Ascending aorta (tissue), 2 donors: ENCODE results near the gene SBK2. TPM values are rescaled to one million over a fixed set of nuclear protein-coding genes. Genes with fewer than 3 reads are reported as not detected.

Experiments used
- DNase-seq, 2 donors: peaks; one replicate each; pipeline ENCODE4 v3.0.0-alpha.2; 2019; ENCODE audit warnings: low spot score in 2 of 2
- H3K27ac ChIP-seq, 2 donors: fragments of 200-600 bp; sonication (generic); one replicate each; pipeline ENCODE4 v1.5.1; 2016 to 2017; ENCODE audit warnings: mild to moderate bottlenecking in 1 of 2
- H3K27me3 ChIP-seq: fragments of 200-600 bp; sonication (generic); one replicate; pipeline ENCODE4 v1.5.1; 2017
- H3K36me3 ChIP-seq, 2 donors: fragments of 200-600 bp; sonication (generic); one replicate each; pipeline ENCODE4 v1.5.1; 2016
- H3K4me1 ChIP-seq, 2 donors: fragments of 200-600 bp; sonication (generic); one replicate each; pipeline ENCODE4 v1.5.1; 2016 to 2017; ENCODE audit warnings: mild to moderate bottlenecking in 1 of 2
- H3K4me3 ChIP-seq, 2 donors: fragments of 200-600 bp; sonication (generic); one replicate each; pipeline ENCODE4 v1.5.1; 2016 to 2017; ENCODE audit warnings: mild to moderate bottlenecking in 1 of 2
- H3K9me3 ChIP-seq, 2 donors: fragments of 200-600 bp; sonication (generic); one replicate each; pipeline ENCODE4 v1.5.1; 2016
- intact Hi-C: fragments of 100-400 bp; cut with DNase I; formaldehyde crosslinking; loops from one replicate; pipeline ENCODE4 v1.15.1; 2023
- total RNA-seq: library from RNA; depleted of rRNA; stranded (reverse); fragments of >200 nt; gene quantifications from one replicate; pipeline ENCODE4 v1.1.0, GENCODE V29; 2016
- TF ChIP-seq, protein P1 (sequence below), 3 experiments: fragments of 200-600 bp in 2 of 3; fragments of 450-650 bp in 1 of 3; sonication (generic) in 2 of 3; IDR thresholded peaks; one replicate each; pipeline ENCODE4 v1.5.1; 2016 to 2019; ENCODE audit warnings: antibody characterized with exemption in 3 of 3, mild to moderate bottlenecking in 1 of 3, moderate library complexity in 1 of 3

SBK2 gene
- total RNA-seq, 1 donor from 2014 or later: not detected

DNA sequence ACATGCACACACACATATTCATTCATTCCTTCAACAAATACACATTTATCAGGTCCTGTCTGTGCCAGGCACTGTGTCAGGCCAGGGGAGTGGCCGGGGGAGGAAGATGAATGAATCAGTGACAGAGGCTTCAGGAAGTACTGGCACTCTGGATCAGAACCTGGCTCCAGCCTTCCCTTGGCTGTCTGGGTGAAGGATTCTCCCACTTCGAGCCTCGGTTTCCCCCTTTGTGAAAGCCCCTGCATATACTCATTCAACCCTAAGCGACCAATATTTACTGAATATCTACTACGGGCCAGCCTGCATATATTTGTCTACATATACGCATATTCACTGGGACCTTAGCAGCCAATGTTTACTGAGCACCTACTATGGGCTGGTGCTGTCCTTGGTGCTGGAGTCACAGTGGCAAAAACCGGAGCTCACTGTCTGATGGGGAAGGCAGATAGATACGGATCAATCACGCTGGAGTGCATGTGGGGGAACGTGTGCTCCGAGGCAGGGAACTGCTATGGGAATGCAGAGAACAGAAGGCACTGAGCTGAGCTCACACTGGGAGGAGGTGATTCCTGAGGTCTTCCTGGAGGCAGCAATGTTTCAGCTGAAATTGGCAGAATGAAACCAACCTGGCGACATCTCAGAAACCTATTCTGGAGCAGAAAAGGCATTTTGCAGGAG is 44.4 kb upstream of the SBK2 start:
- H3K4me3 ChIP-seq: peak overlapping the region; percentile 67 to 85
- H3K27me3 ChIP-seq: no peaks in the 10 kb centered on the region
- intact Hi-C loops: loop anchor here (2.0 to 10.0 kb wide), 4 partner anchors 18 to 196 kb away; partner anchors contain the start of genes FIZ1, RPL28, TMEM238 and ZNF784
- H3K27ac ChIP-seq: peak overlapping the region; percentile 89 to 92
- peaks cover 5 to 13% of the 10 kb centered on the region in 2 donors for H3K4me1 ChIP-seq
- peaks cover 16 to 22% of the 10 kb centered on the region in 2 donors for H3K36me3 ChIP-seq
- no peak for DNase-seq
- no peaks in the 10 kb centered on the region for H3K9me3 ChIP-seq
- TF ChIP-seq, protein P1, sequence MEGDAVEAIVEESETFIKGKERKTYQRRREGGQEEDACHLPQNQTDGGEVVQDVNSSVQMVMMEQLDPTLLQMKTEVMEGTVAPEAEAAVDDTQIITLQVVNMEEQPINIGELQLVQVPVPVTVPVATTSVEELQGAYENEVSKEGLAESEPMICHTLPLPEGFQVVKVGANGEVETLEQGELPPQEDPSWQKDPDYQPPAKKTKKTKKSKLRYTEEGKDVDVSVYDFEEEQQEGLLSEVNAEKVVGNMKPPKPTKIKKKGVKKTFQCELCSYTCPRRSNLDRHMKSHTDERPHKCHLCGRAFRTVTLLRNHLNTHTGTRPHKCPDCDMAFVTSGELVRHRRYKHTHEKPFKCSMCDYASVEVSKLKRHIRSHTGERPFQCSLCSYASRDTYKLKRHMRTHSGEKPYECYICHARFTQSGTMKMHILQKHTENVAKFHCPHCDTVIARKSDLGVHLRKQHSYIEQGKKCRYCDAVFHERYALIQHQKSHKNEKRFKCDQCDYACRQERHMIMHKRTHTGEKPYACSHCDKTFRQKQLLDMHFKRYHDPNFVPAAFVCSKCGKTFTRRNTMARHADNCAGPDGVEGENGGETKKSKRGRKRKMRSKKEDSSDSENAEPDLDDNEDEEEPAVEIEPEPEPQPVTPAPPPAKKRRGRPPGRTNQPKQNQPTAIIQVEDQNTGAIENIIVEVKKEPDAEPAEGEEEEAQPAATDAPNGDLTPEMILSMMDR (IDR thresholded peaks at IDR 0.05): no peak

DNA sequence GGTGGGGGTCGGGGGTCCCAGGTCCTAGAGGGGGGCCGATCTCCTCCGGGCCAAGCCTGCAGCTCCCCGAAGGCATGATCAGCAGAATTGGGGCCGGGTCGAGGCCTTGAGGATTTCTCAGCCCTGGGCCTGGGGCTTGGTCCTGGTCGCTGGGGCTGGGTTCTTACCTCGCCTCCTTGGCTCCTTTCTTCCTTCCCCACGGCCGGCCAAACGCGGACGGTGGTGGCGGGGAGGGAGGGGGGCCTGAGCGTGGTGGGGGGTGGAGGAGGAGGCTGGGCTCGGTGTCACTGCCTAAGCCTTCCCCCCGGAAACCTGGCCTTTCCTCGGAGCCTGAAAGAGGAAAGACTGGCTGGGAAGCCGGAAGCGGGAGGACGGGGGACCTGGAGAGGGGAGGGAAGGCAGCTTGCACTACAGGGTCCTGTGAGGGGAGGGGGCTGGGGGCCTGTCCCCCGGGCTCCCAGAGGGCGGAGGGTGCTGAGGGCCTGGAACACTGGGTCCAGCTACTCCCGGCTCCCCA is 43.8 kb upstream of the SBK2 start, which contains the start of gene ZNF579:
Gene ZNF579, minus strand, starts transcription at position 221 of the 517 bp plus-strand sequence. CDS start 1,209 bp downstream, outside the sequence.
- Histone ChIP-seq H3K4me1 (peaks cover 2 to 8% of the 10 kb centered on the region in 2 donors), H3K4me3 (peak within 1 kb of the TSS; percentile 67 to 85), H3K27me3 (no peaks in the 10 kb centered on the region), H3K9me3 (no peaks in the 10 kb centered on the region), H3K36me3 (peaks cover 16 to 22% of the 10 kb centered on the region in 2 donors), H3K27ac (peak within 1 kb of the TSS; percentile 89 to 92)
- peak; percentile 32 to 89 for DNase-seq
- TF ChIP-seq, protein P1 (IDR thresholded peaks at IDR 0.05): no peak
- intact Hi-C loops: loop anchor here (1.0 to 10.0 kb wide), 6 partner anchors 18 to 196 kb away; partner anchors contain the start of genes FIZ1, RPL28, TMEM238 and ZNF784

DNA sequence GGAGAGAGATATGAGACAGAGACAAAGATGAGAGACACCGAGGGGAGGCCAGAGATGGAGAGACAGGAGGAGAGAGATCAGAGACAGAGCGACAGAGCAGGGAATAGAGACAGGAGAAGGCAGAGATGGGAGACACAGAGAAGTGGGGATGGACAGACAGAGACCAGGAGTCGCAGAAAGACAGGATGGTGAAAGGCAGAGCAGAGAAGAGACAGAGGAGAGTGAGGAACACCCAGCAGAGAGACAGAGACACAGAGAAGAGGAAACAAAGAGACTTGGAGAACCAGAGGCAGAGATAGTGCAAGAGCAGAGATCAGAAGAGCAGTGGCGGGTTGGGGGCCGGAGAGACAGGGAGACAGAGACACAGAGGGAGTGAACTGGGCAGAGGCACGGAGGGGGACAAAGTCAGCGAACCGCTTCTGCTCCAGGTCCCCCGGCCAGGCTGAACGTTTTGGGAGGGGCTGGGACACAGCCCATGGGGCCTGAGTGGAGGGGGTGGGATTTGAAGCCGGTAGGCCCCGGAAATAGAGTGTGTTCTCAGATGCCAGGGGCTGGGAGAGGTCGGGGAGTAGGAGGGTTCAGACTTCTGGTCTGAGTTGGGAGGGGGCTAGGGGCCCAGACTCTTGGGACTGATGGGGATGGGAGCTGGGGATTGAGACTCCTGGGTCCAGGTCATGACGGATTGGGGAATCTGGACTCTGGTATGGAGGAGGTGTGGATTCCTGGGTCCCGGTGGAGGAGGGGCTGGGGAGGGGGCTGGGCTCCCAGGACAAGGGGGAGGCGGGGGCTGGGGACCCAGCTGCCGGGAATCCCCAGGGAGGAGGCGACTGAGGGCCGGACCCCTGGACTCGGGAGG is 43.1 kb upstream of the SBK2 start:
- intact Hi-C loops: loop anchor here (1.0 to 10.0 kb wide), 6 partner anchors 19 to 195 kb away; partner anchors contain the start of genes FIZ1, RPL28, TMEM238 and ZNF784
- TF ChIP-seq, protein P1 (IDR thresholded peaks at IDR 0.05): no peak
- Histone ChIP-seq H3K4me1 (peaks cover 0 to 6% of the 10 kb centered on the region in 2 donors), H3K4me3 (peak overlapping the region; percentile 67 to 85), H3K27me3 (no peaks in the 10 kb centered on the region), H3K27ac (peak overlapping the region; percentile 89 to 92), H3K36me3 (peaks cover 16 to 22% of the 10 kb centered on the region in 2 donors), H3K9me3 (no peaks in the 10 kb centered on the region)
- DNase-seq: no peak

DNA sequence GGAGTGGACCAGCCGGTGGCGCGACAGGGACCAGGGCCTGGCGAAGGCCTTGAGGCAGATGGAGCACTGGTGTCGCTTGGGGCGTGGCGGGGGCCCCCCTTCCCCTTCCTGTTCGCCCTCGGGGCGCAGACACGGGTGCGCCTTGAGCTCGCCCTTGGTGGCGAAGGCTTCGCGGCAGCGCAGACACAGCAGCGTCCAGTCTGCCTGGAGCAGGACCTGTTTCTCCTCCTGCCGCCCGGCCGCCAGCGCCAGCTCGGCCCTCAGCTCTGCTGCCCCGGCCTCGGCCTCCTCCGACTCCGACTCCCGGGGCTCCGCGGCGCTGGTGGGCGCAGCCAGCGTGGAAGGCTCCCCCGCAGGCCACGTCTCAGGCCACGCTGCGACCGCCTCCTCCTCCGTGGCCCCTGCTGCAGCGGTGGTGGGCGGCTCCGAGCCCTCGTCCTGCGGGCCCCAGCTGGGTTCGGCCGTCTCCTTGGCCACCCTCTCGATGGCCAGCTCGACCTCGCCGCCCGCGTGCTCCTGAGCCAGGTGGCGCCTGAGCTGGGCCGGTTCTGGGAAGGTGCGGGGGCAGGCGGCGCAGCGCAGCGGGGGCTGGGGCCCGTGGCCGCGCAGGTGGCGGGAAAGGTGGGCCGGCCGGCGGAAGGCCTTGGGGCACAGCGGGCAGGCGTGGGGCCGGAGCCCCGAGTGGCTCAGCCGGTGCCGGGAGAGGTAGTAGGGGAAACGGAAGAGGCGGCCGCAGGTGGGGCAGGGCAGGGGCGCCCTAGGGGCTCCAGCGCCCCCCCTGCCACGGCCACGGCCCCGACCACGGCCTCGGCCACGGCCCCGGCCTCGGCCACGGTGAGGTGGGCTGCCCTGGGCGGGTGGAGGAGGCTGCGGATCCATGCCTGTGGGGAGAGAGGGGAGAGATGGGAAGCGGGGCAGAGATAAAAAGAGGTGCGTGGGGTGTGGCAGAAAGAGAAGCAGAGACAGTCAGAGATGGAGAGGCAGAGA is 42.1 kb upstream of the SBK2 start:
- intact Hi-C loops: no loop called here
- Histone ChIP-seq H3K36me3 (peaks cover 16 to 22% of the 10 kb centered on the region in 2 donors), H3K9me3 (no peaks in the 10 kb centered on the region), H3K4me1 (peaks cover 0 to 6% of the 10 kb centered on the region in 2 donors), H3K27ac (peak overlapping the region in 1 of 2 donors; percentile 89), H3K4me3 (peak overlapping the region in 1 of 2 donors; percentile 85), H3K27me3 (no peaks in the 10 kb centered on the region)
- TF ChIP-seq, protein P1 (IDR thresholded peaks at IDR 0.05): no peak
- DNase-seq: no peak
